Measurements from ENCODE around the gene TMEM140.

Gene TMEM140

DNA sequence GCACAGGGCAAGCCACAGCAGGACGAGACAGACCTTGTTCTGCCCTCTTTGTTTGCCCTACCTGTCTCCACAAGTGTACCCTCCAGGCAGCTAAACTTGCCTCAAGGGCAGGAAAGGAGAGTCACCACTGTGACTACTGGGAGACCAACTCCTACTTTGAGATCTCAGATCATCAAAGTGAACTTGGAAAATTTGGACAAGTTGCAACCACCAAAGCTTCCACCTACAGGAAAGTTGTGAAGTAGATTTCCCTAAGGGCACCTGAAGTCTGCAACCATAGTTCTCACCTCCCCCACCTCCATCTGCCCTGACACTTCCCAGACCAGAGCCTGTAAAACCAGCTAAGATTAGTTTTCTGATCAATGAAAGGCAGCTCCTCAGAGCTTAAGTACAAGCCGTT, 66.0 kb downstream of the TMEM140 start:
- no peak overlapping the region for H3K9ac ChIP-seq (ENCODE audit: low read length)
- no peak overlapping the region for H3K27ac ChIP-seq (ENCODE audit: low read length)
- H3K9me3 ChIP-seq (ENCODE audit: control insufficient read depth, low read depth, low read length) = no peaks in the 10 kb centered on the region
- H3K36me3 ChIP-seq (ENCODE audit: control insufficient read depth, low read depth, low read length) = no peaks in the 10 kb centered on the region
- no peaks in the 10 kb centered on the region for H3K4me1 ChIP-seq (ENCODE audit: control insufficient read depth, low read depth, low read length)
- H3K4me3 ChIP-seq (ENCODE audit: low read length) = no peak overlapping the region
- peaks cover 9% of the 10 kb centered on the region for H3K27me3 ChIP-seq (ENCODE audit: control insufficient read depth, insufficient read depth, low read length)

DNA sequence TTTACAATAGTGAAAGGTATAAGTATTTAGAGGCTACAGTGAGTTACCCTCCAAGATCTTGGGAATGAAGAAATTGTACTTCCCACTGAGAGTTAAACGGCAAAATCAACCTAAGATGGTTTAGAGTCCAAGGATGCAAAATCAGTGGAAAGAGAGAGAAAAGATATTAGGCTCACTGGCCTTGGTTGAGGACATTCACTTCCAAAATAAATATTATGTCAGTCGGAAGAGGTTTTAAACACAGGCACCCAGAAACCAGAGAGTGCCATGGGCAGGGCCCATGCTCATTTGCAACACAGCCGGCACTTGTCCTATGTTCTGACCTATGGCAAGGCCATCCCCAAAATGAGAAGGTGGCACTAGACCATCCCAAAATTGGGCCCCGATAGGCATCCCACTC, 67.3 kb downstream of the TMEM140 start:
- Histone ChIP-seq H3K4me1 (ENCODE audit: control insufficient read depth, low read depth, low read length) (no peaks in the 10 kb centered on the region), H3K9me3 (ENCODE audit: control insufficient read depth, low read depth, low read length) (no peaks in the 10 kb centered on the region), H3K4me3 (ENCODE audit: low read length) (no peak overlapping the region), H3K27me3 (ENCODE audit: control insufficient read depth, insufficient read depth, low read length) (peaks cover 8% of the 10 kb centered on the region), H3K36me3 (ENCODE audit: control insufficient read depth, low read depth, low read length) (no peaks in the 10 kb centered on the region), H3K9ac (ENCODE audit: low read length) (no peak overlapping the region), H3K27ac (ENCODE audit: low read length) (no peak overlapping the region)

DNA sequence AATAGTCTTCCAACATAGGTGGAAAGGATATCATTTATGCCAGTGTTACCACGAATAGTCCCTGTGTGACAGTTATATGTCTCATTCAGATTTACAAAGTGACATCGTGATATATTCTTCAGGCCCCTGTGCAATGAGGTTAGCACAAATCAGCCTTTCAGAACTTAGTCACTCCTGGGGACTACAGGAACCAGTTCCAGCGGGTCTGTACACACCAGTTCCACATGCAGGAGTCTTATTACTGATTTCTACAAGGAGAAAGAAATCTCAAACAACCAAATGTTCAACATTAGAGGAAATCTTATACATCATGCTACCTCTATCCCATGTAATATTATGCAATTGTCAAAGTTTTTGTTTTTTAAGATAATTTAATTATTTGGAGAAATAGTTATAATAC, 67.8 kb downstream of the TMEM140 start:
- H3K9ac ChIP-seq (ENCODE audit: low read length) = no peak overlapping the region

More for the DNA sequence above, 67.8 kb downstream of the TMEM140 start:
- Histone ChIP-seq H3K4me3 (ENCODE audit: low read length) (no peak overlapping the region), H3K27me3 (ENCODE audit: control insufficient read depth, insufficient read depth, low read length) (peaks cover 3% of the 10 kb centered on the region), H3K4me1 (ENCODE audit: control insufficient read depth, low read depth, low read length) (no peaks in the 10 kb centered on the region), H3K9me3 (ENCODE audit: control insufficient read depth, low read depth, low read length) (no peaks in the 10 kb centered on the region), H3K27ac (ENCODE audit: low read length) (no peak overlapping the region), H3K36me3 (ENCODE audit: control insufficient read depth, low read depth, low read length) (no peaks in the 10 kb centered on the region)
